Stomach (tissue), 4 donors: ENCODE data around the gene PCNX3.

ENCODE experiments used
- EP300 ChIP-seq: sonication (generic); formaldehyde crosslinking; IDR thresholded peaks from one replicate; pipeline ENCODE4 v1.6.1; 2017; ENCODE audit warnings: antibody characterized with exemption
- POLR2A ChIP-seq, 4 donors: fragments of 450-650 bp; IDR thresholded peaks; one replicate each; pipeline ENCODE4 v1.6.1; 2016; ENCODE audit warnings: antibody characterized with exemption in 4 of 4, control low read depth in 2 of 4, mild to moderate bottlenecking in 1 of 4, moderate library complexity in 1 of 4
- POLR2AphosphoS5 ChIP-seq, 3 donors: sonication (generic); formaldehyde crosslinking; IDR thresholded peaks; one replicate each; pipeline ENCODE4 v1.6.1; 2016; ENCODE audit warnings: antibody characterized with exemption in 3 of 3
- TF ChIP-seq, protein P1 (sequence below), 7 experiments: fragments of 450-650 bp in 4 of 7; fragments of 200-600 bp in 3 of 7; sonication (generic) in 3 of 7; IDR thresholded peaks; one replicate each; pipeline ENCODE4 v1.5.1; 2016 to 2019; ENCODE audit warnings: antibody characterized with exemption in 7 of 7, control low read depth in 2 of 7, mild to moderate bottlenecking in 1 of 7

DNA sequence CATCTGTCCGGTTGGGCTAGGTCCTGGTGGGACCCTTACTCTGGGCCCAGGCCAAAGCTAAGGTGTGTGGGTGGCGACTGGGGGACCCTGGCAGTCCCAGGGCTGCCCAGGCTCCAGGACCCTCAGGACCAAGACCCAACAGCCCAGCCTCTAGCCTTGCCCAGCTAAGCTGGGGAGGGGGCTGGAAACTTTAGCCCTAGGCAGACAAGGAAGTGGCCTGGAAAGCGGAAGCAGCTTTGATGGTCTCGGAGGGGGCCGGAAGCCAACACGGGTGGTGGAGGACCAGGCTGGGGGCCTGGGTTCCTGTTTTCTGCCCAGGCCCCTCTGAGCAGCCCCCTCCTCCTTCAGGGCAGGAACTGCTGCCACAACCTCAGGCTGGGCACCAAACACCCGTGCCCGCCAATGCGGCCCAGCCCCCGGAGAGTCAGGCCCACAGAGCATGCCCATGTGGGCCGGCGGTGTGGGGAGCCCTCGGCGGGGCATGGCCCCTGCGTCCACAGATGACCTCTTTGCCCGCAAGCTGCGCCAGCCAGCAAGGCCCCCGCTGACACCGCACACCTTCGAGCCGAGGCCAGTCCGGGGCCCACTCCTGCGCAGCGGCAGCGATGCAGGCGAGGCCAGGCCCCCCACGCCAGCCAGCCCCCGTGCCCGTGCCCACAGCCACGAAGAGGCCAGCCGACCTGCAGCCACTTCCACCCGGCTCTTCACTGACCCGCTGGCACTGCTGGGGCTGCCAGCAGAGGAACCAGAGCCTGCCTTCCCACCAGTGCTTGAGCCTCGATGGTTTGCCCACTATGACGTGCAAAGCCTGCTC, 25.1 kb downstream of the PCNX3 start:
- TF ChIP-seq POLR2A (IDR thresholded peaks at IDR 0.05) (no peak), EP300 (no peak), POLR2AphosphoS5 (IDR thresholded peaks at IDR 0.05) (no peak)
- TF ChIP-seq, protein P1, sequence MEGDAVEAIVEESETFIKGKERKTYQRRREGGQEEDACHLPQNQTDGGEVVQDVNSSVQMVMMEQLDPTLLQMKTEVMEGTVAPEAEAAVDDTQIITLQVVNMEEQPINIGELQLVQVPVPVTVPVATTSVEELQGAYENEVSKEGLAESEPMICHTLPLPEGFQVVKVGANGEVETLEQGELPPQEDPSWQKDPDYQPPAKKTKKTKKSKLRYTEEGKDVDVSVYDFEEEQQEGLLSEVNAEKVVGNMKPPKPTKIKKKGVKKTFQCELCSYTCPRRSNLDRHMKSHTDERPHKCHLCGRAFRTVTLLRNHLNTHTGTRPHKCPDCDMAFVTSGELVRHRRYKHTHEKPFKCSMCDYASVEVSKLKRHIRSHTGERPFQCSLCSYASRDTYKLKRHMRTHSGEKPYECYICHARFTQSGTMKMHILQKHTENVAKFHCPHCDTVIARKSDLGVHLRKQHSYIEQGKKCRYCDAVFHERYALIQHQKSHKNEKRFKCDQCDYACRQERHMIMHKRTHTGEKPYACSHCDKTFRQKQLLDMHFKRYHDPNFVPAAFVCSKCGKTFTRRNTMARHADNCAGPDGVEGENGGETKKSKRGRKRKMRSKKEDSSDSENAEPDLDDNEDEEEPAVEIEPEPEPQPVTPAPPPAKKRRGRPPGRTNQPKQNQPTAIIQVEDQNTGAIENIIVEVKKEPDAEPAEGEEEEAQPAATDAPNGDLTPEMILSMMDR (IDR thresholded peaks at IDR 0.05): no peak
